GM19023 (cell line): ENCODE results near the gene APOBEC3G.
"Not testable (repeated sequence)": the region's sequence is repeated elsewhere in the genome, so short reads cannot be mapped to it uniquely, and the experiment has no call there.

Source experiments
- ATAC-seq: cut with Tn5 transposase; IDR thresholded peaks from one replicate; pipeline ENCODE4 v1.9.1; 2021; ENCODE audit warnings: mild to moderate bottlenecking, moderate library complexity; ENCODE audit not compliant: unreplicated experiment

Gene APOBEC3G

GRCh38 chr22:39066442-39067276, 10.4 kb upstream of the APOBEC3G start:
- ATAC-seq = peak; percentile 53

DNA sequence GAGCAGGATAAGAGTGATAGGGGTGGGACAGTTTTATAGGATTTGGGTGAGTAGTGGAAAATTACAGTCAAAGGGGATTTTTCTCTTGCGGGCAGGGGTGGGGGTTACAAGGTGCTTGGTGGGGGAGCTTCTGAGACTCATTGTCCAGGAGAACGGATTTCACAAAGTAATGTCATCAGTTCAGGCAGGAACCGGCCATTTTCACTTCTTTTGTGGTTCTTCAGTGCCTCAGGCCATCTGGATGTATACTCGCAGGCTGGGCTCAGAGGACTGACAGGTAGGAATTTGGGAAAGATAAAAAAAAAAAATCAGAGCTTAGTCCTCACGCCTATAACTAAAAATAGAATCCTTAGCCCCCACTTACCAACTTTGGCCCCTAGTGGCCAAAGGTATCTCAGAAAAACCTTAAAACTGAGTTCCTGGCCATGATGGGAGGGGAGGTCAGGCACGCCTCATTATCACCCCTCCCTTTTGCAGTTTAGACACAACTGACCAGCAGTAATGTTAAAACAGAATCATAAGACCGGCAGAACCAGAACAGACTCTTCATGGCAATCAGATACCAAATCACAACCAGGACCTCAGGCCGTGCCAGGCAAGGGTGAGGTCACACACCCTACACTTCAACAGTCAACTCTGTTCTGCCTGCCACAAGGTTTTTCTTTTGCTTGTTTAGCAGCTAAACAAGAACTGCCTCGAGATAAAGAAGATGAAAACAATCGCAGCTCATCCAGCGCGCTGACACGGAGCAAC, 8.9 kb upstream of the APOBEC3G start:
- no peak for ATAC-seq

- ATAC-seq = no peak
These were observed 6.9 kb upstream of the APOBEC3G start for GRCh38 chr22:39070186-39070585.

DNA sequence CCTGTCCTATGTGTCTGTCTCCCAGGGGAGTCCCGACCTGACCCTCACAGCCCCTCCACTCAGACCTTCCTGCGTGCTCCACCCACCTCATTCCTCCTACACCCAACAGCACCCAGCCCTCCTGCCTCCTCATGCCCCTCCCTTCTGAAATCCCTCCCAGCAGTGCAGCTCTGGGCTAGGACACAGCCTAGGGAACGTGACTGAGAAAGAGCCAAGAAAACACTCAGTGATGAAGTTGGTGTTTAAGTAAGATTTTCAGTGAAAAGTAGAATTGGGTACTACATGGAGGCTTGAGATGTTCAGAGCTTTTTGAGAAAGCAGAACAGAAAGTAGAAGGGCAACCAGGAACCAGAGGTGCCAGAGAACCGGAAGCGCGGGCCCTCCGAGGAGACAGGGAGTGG, 4.5 kb upstream of the APOBEC3G start:
- not testable (repeated sequence) for ATAC-seq

- ATAC-seq = no peak
These were observed 3.1 kb upstream of the APOBEC3G start for GRCh38 chr22:39073981-39074380.

DNA sequence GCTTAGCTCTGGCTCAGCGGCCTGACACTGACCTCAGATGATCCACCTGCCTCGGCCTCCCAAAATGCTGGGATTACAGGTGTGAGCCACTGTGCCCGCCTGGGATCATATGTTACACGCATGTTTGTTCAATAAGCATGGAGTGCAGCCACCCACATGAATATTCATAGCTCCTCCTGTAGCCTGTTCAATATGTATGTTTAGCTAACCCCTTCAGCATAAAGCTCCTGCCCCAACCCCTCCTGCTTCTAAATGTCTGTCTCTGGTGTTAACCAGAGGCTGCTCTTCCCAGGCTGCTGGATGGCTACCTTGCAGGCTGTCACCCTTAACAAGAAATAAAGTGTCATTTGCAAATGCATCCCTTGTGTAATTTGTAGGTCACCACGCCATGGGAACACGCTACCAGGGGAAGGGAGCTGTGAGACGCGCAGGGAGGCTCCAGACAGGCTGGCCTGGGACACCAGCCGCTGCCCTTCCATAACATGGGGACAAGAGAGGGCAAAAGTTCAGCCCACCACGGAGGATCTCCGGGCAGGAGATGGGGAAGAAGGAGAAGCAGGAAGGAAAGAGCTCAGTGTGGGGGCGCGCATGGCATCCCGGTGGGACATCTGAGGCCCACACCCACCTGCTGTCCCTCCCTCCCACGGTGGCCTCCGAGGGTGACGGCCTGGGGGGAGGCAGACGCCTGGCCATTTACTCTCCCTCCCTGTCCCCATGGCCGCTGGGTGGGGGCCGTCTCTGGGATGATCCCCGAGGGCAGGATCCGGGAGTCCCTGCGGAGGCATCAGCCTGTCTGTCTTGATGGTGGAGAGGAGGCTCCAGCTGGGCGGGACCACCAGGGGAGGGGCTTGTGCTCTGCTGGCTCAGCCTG, 685 bp upstream of the APOBEC3G start:
- ATAC-seq = not testable (repeated sequence)

GRCh38 chr22:39077912-39078311, 837 bp downstream of the APOBEC3G start:
- not testable (repeated sequence) for ATAC-seq

DNA sequence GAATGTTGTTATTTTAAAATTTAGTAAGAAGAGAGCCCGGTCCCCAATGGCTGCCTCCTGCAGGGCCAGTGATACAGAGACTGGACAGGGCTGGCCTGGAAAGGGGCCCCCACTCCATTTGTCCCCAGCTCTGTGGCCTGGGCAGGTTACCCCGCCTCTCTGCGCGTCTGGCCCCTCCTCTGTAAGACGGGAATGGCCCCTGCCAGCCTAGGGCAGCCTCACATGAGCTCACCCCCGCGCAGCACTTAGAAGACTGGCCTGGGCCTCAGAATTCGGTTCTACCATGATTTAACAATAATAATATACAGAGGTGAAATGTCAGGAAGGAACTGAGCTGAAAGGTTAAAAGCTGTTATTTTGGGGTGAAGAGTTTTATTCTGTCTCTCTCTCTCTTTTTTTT, 1.3 kb downstream of the APOBEC3G start:
- ATAC-seq = no peak

GRCh38 chr22:39079054-39079637, 2.1 kb downstream of the APOBEC3G start:
- ATAC-seq = not testable (repeated sequence)

DNA sequence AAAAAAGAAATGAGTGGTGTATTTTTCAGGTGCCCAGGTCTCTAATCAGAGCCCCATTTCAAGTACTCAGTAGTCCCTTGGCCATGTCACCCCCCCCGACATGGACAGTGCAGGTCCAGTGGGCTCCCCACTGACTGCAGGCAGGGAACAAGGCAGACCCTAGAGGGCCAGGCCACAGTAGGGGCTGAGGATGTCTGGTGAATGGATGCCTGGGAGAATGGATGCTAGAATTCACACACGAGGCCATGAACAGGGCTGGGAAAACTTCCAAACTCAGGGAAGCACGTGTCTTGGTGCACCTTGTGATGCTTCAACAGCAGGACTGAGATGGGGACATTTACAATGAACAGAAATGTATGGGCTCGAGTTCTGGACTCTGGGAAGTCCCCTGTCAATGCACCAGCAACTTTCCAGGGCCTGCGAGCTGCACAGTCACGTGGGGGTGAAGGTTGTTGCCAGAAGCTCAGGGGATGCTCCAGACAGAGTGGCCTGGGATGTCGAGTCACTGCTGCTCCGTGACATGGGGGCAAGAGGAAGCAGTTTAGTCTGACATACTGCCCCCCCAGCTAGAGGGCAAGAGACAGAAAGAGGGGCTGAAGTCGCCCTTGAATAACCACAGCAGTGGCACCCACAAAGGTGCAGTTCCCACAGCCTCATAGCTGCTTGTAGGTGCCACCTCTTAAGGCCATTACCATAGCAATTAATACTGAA, 3.1 kb downstream of the APOBEC3G start:
- ATAC-seq = no peak

- no peak for ATAC-seq
These were observed 3.9 kb downstream of the APOBEC3G start for GRCh38 chr22:39081016-39081415.

DNA sequence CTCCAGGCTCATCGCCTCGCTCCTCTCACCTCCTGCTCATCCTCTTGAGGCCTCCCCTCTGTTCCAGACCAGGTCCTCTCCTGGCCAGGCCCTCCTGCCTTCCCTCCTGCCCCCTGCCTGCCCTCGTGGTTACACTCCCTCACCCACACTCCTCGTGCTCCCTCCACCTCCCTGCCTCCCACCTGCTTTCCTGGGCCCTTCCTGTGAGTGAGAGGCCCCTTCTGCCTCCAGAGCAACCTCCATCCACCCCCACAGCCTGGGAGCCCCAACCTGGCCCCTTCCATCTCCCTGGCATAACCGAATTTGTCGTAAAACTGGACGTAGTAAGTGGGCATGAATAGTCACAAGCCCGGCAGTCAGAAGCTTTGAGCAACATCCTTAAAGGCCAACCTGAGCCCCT, 4.5 kb downstream of the APOBEC3G start:
- ATAC-seq = no peak

- ATAC-seq = no peak
These were observed 6.4 kb downstream of the APOBEC3G start for GRCh38 chr22:39083212-39084165.

GRCh38 chr22:39084666-39085065, 7.6 kb downstream of the APOBEC3G start:
- ATAC-seq = no peak

DNA sequence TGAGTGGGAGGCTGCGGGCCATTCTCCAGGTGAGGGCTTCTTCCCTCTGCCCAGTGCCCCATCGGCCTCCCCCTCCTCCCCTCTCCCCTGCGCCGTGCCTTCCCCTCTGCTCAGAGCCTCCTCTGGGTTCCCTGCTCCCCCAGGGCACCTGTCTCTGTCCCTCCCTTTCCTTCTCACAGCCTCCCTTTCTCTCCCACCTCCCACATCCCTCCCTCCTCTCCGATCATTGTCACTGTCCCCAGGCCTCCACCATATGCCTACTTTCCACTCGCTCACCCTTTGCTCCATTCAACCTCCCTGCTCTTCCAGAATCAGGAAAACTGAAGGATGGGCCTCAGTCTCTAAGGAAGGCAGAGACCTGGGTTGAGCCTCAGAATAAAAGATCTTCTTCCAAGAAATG, 10.0 kb downstream of the APOBEC3G start:
- ATAC-seq = no peak

DNA sequence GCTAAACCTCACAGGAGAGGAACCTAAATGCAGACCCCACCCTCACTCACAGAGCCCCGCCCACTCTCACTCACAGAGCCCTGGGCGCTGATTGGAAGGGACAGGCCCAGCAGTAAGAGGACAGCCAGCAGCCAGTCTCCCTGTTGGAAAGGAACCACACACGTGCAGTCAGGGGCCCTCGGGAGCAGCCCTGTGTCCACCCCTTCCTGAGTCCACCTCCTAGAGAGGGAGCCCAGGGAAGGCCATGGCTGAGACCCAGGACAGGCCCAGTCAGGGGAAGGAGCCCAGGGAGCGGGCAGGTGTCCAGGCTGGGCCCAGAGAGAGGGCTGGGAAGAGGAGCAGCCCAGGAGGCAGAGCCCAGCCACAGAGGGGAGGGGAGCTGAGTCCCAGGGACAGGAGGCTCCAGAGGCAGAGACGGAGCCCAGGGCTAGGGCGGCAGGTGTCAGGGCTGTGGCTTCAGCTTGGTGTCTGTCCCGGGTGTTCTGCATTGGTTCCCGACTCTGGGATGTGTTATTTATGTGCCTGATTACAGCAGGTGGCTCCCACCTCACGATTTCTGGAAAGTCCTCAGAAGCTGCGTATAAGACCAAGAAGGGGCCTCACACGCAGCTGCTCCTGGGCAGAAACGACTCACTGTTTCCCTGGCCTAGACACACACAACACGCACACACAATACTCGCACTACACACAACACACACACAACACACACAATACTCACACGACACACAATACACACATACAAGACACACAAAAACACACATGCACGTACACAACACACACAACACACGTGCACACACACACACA, 11.0 kb downstream of the APOBEC3G start:
- ATAC-seq = no peak

DNA sequence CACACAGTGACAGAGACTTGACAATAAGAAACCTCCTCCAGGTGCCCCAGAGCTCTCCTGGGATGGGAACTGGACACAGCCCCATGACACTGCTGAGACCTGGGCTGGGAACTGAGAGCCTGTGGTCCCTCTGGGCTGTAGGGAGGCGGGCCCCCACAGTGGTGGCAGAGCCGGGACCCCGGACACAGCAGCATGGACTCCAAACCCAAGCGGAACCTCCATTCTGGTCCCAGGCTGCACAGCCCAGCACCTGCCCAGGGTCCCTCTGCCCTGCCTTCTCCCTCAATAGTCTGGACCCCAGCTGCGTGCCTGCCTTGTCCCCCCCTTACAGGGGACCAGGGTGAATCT, 11.6 kb downstream of the APOBEC3G start:
- ATAC-seq = no peak

- no peak for ATAC-seq
These were observed 12.9 kb downstream of the APOBEC3G start for GRCh38 chr22:39089928-39090327.
